Stimulated activated CD4-positive, alpha-beta T cell treated with anti-CD3 and anti-CD28 coated beads, TNF-alpha, amount 100 ng/mL, for 48 hours (primary cell): Measurements from ENCODE around the gene RASGRF1.

Experiments used
- DNase-seq, 3 donors: peaks; one replicate each; pipeline ENCODE4 v3.0.0-alpha.2; 2020; ENCODE audit warnings: low read depth in 3 of 3

Gene RASGRF1

DNA sequence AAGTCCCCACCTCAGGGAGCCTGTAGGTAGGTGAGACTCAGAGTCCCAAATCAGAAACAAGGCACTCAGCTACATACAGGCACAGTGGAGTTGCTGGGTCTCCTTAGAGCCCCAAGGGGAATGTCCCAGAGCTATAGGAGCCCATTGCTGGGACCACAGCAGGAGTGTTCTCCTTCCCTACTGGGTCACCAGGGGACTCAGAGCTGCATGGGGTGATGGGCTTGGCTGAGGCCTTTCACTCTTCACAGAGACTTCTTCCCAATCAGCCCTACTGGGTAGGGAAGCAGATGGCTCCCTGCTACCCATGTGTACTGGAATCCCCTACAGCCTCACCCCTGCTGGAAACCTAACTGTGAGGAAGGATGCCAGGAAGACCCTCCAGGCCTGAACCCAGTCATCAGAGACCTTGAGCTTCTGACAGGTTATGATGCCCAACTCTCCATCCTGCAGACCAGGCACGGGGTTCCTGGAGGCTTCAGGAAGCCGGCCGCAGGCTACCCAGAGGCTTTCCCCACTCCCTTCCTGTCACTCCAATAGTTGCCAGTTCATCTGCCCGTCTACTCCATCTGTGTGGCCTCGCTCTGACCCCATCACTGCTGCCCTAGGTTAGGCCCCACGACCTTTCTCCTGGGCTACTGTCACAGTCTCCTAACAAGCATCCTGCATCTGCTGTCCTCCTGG is 24.0 kb downstream of the RASGRF1 start:
- DNase-seq = no peak

DNA sequence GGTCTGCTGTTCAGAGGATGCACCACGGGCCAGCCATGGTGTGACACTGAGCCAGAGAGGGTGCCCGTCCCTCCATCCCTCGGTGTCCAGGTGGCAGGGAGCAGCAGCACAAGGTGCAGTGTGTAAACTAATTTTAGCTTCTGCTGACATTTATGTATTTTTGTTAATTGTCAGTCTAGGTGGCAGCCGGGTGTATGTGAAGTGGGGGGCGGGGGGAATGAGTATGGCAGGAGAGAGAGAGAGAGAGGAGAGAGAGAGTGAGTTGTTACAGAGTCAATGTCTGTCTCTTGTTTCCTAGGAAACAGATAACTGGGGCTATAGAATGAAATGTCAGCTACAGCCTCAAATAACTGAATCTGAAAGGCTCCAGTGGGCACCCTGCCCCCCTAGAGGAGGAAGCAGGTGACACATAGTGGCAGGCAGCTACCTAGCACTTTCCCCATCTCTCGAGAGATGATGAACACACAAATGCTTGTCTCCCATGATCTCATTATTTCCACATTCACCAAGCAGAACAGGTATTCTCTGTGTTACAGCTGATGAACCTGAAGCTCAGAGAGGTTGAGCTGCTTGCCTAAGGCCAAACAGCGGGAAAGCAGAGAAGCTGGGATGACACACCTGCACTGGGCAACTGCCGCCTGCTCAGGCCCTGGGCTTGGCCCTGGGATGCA is 24.7 kb downstream of the RASGRF1 start:
- DNase-seq = no peak

DNA sequence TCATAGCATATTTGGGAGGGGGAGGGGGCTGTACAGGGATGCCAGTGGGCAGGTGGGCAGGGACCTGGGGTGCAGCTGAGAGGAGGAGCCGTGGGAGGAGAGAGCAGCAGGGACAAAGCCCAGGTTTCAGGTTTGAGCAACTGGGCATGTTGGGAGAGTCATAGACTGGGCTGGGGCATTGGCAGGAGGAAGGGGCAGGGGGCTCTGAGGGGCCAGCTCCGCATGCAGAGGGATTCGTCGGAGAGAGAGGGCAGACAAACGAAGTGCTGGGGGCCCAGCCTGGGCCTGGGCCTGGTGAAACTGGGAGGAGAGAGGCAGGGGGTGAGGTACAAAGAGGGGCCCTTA is 25.2 kb downstream of the RASGRF1 start:
- DNase-seq = no peak

DNA sequence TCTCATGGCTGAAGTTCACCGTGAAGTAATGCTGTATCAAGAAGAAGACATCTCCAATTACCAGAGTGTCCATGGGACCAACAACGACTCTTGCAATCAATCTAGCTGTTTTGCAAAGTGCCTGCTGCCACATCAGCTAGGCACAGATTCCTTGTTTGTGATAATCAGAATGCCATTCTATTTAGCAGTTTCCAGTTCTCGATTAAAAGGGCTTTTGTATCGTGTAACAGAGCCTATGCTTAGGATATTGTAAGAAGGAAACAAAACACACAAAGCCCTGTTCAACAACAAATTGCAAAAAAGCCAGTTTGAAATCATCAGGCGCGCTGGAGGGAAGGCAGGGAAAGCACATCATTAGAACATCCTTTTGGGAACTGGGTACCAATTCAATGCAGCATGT is 26.1 kb downstream of the RASGRF1 start:
- no peak for DNase-seq

DNA sequence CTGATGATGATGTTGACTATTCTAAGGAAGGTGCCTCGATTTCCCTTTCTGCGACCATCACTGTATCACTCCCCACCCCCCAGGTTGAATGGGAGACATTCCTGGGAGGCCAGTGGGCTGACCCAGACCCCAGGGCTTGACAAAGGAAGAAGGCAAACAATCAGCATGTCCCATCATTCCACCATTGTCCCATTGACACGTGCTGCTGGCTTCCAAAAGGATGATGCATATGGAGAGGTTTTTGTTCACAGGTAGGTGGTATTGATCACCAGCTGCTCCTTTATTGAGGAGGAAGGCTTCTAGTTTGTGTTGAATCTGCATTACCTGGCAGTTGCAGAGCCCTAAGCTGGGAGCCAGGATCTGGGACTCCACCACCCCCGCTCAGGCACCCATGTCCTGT is 30.4 kb downstream of the RASGRF1 start:
- no peak for DNase-seq

DNA sequence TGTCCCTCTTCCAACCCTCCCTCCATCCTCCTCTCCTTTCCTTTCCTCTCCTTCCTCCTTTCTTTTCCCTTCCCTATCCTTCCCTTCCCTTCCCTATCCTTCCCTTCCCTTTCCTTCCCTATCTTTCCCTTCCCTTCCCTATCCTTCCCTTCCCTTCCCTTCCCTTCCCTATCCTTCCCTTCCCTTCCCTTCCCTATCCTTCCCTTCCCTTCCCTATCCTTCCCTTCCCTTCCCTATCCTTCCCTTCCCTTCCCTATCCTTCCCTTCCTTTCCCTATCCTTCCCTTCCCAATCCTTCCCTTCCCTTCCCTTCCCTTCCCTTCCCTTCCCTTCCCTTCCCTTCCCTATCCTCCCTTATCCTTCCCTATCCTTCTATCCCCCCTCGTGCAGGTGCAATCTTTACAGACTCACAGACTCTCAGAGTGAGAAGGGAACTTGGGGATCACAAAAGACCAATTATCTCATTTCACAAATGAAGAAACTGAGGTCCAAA is 31.5 kb downstream of the RASGRF1 start:
- DNase-seq = no peak

DNA sequence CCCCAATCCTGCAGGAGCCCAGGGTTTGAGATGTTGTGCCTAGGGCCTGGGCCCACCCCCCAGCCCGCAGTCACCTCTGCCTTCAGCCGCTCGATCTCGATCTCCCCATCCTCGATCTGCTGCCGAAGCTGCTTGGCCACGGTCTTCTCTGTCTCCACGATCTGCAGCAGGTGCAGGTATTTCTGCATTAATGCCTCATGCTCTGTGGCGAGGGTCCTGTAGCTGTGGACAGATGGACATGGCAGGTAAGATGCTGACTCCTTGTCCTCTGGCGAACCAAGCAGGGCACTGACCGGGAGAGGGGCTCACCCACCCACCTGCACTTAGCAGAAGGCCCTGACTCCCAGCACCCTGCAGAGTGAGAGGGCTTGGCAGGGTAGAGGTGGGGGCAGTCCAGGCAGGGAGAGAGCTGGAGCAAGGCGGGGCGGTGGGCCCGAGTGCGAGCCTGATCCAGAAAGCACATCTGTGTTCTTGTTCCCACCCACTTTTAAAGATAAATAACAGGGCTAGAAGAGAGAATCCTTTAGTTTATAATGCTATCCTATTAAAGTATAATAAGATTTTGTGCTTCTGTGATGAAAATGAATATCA is 32.2 kb downstream of the RASGRF1 start:
- no peak for DNase-seq

DNA sequence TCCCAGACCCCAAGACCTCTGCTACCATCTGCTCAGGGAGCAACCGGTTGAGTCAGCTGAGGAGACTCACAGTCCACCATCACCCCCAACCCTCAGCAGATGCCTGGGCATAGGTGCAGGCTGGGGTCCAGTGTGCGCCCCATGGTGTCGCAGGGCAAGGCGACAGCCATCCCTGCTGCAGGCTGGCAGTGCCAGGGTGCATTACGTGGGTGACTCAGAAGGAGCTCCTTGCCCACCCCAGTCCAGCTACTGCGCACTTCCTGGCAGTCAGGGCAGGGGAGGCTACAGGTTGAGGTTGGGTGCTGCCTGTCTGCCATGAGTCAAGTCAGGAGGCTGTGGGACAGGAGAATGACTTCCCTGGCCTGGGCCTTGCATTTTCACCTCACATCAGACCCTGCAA is 33.5 kb downstream of the RASGRF1 start:
- DNase-seq = no peak

DNA sequence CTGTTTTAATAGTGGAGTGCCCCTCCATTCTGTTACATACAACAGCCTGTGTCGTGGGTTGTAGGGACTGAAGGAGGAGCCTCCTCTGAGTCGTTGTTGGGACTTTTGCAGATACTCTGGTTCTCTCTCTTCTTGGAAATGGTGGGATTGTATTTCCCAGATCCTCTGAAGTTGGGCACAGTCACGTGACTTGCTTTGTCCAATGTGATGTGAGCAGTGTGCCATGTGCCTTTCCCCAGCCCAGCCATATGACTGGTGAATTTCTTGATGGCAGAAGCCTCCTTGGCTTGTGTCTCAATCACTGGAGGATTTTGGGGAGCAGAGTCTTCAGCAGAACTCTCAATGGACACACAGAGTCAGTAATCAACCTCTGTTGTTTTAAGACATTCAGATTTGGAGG is 36.2 kb downstream of the RASGRF1 start:
- no peak for DNase-seq

DNA sequence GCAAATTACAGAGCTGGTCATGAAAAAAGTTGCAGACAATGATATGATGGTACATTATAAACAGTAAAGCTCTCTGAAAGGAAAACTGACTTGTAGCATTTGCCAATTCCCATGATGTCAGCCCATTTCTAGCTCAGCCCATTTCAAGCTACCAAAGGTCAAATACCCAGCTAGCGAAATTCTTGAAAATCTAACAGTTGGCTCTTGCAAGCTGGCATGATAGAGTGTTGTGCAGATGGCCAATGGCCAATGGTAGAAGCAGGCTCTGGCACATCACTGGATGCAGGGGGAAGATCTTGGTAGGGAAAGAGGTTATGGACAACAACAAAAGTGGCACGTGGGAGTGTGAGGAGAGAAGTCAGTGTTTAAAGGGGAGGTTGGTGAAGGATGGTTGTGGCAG is 36.7 kb downstream of the RASGRF1 start:
- DNase-seq = no peak

DNA sequence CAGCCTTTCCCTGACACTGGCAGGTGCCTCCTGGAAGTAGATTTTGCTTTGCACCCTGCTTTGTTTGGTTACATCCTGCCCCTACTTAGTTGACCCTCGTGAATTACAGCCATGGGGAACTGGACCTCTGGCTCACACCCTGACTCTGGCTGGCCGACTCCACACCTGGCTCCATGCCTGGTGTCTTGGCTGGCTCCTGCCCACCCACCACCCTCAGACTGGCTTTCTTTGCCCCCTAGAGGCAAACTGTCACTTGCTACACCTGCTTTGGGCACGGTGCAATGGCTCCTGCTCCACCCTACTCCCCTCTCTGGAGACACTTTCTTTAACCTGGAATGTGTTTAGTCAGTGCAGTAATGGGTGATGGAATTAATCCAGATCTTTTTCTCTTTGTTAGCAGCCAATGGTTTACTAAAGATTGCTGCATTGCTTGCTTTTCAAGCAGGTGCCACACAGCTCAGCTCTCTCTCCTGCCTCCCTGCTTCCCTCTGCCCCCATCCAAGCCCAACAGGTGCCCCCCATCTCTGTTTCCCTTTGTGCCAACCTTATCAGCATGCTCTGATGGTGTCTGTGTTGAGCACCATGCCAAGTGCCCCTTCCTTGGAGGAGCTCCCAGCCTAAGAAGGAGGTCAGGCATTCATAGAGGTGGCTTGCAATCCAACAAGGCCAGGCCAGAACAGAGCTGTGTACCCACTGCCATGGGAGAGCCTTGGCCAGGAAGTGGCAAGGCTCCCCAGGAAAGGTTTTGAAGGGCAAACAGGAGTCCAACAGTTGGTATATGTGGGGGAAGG is 38.4 kb downstream of the RASGRF1 start:
- DNase-seq = no peak

DNA sequence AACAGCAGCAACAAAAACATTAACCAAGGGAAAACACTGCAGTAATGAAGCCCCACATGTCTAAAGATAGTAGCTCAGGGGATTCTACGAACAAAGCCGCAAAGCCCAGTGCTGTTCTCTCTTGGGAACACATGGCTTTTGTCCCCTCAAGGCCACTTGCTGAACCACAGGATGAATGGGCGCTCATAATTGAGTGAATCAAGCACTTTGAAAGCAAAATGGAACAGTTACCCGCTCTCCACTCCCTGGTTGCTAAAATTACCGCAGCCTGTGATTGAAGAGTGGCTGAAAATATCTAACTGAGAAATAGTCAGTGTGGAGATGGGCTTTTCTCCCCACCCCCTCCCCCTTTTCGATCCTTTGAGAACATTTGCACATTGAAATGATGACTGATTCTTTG is 39.6 kb downstream of the RASGRF1 start:
- no peak for DNase-seq

DNA sequence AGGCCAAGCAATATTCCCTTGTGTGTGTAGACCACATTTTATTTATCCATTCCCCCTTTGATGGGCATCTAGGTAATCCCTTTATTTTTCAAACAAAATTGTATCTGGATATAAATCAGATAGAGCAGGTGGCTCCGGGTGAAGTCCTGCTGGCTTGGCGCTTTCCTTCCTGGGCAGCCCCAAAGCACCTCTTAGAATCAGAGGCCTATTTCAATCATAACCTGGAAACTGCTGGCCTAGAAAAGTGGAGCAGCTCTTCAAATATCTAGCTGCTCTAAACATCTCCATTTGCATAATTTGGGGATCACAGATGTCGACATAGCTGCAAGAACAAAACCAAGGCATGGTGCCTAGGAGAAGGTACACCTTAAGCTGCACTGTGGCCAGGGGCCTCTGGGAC is 40.2 kb downstream of the RASGRF1 start:
- DNase-seq = no peak

DNA sequence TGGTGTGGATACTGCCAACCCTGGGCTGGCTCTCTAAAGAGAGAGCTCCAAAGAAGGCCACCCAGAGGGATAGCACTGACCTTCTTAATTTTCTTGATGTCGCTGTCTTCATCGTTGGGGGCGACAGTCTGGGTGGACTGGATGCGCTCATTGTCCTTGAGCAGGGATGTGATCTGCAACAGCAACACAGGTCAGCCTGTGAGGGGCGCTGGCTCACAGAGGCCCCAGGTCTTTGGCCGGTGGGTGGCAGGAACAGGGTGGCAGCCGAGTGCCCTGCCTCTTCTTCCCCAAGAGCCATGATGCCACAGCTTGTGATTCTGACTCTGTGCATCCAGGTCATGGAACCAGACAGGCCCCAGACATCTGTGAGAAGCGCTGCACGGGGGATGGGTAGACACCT is 41.2 kb downstream of the RASGRF1 start:
- no peak for DNase-seq

DNA sequence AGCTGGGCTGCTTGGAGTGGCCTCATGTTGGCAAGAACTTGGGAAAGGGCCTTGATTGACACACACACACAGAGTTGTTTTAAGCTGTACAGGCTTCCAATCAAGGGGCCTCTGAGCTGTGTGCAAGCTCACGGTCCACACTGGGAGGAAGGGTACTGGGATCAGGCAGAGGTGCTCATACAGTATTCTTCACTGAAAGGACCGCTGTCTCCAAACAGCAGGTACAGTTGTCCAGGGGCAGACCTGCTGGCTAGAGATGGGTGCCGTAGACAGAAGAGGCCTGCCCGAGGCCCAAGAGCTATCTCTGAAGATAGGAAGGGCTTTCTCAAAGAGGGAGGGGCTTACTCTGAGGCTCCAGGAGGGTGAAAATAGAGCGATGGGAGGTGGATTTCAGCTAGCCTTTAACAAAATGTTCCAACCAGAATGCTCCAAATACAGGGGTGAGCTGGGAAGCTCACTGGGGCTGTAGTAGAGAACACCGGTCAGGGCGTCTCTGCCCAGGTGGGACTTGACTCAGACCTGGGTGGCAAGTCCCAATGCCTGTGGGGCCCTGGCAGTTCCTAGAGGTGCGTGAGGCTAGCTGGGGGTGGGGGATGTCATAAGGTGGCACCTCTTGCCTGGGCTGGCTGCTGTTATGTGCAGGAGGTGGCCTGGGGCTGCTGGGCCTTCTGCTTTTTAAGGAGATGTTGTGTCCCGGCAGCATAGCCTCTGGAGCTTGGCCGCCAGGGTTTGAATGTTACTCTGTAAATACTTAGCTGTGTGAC is 42.7 kb downstream of the RASGRF1 start:
- DNase-seq = no peak

DNA sequence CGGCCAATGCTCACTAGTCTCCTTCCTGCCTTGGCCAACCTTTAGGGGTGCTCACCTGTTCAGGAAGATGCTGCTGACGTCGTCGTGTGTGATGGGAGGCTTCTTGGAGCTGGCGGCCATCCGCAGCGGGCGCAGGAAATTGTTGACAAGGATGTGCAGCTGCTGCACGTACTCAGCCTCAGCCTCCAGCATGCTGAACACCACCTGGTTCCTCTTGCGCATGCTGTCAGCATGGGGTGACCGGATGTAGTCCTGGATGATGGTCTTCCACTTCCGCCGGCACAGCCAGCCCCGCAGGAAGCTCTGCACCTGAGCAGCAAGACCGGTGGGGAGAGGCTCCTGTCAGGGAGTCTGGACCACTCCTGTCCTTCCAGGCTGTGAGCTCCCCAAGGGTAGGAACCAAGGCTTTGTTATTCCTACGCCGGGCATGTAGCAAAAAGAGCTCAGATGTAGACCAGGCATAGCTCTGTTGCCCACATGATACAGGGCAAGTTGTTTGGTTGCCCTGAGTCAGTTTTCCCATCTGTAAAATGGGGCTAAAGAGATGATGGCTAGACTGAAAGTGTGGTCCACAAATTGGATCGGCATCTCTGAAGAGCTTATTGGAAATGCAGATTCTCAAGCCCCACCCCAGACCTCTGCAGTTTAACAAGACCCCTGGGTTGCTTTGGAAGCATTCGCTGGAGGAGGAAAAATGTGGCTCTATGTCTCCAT is 43.7 kb downstream of the RASGRF1 start:
- no peak for DNase-seq

DNA sequence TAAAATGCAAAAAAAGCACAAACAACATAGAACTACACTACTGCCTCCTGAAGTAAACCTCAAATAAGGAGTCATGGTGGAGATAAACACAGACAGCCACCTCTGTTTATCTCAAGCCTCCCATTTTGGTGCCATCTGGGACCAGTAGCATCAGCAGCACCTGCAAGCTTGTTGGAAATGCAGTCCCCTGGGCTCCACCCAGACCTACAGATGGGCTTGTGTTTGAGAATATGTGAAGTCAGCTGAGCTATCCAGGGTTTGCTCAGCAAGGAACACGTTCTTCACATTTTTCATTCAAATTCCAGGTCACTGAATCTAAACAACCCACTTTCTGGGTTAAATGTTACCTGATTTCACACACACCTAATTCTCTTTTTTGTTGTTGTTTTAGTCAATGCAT is 45.5 kb downstream of the RASGRF1 start:
- no peak for DNase-seq

DNA sequence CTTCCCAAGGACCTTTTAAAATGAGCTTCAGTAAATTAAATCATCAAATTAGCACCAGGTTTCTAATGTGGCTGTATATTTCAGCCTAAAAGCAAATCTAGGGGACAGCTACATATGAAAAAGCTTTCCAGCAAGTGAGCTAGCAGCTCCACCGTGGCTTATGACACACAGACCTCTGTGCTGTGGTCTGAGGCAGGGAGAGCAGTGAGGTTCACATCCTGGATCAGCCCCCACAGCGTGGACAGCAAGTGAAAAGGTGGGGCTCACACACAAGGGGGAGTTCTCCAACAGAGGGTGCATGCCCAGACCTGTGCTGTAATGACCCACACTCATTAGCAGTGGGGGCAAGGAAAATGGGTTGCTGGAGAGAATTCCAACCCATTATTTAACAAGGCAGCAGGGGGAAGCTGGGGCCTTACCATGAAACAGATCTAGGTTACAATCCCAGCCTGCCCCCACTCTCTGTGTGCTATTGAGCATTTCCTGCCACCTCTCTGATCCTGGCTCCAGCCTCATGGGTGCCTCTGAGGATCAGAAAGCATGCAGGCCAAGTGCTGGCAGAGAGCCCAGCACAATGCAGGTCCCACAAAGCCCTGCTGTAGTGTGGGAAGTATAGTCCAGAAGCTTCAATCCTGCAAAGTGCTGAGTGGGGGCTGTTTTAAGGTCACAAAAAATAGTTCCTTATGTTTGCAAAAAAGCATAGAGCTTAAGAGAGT is 48.2 kb downstream of the RASGRF1 start:
- no peak for DNase-seq

DNA sequence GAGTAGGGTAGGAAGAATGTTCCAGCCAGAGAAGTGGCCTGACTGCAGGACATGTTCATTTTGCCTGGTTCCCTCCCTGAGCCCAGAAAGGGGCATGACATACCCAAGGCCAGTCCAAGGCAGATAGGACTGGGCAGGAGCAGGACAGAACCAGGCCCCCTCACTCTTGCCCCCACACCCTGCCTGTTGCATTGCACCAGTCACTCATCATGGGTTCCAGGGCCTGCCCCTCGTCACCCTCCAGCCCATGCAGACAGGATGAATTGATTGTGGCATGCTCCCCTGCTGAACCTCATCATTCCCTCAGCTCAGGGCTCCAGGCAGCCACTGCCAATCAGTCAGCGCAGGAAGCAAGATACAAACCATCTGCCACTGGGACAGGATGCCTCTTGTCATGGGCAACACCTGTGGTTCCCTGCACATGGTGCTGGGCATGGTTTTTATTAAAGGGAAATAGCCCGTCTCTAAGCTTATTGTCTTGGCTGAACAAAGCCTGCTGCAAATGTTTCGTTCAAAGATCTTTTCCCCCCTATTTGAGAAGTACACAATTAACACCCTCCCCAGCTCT is 48.9 kb downstream of the RASGRF1 start:
- DNase-seq = no peak

DNA sequence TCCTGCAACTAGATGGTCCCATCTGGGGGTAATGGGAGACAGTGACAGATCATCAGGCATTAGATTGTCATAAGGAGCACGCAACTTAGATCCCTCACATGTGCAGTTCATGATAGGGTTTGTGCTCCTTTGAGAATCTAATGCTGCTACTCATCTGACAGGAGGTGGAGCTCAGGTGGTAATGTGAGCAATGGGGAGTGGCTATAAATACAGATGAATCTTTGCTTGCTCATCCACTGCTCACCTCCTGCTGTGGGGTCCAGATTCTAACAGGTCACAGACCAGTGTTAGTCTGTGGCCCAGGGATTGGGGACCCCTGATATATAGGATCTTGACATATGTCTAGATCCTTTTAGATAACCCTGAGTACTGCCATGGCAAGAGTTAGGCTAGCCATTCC is 52.7 kb downstream of the RASGRF1 start:
- DNase-seq = no peak
